Superior temporal gyrus (tissue), 1 donor: Measurements from ENCODE around the gene P2RY13.
A peak's percentile ranks its signal among the peaks of the same experiment; 100 is the strongest.

Source experiments
- DNase-seq: peaks from one replicate; pipeline ENCODE4 v3.0.0-alpha.2; 2016; ENCODE audit errors: extremely low spot score

The P2RY13 gene

GRCh38 chr3:151293127-151293526 lies 36.2 kb downstream of the P2RY13 start:
- no peak for DNase-seq

- DNase-seq, result no peak
These were observed 38.7 kb downstream of the P2RY13 start for GRCh38 chr3:151290673-151291072.

- no peak for DNase-seq
These were observed 39.9 kb downstream of the P2RY13 start for GRCh38 chr3:151289445-151289844.

- DNase-seq, result no peak
These were observed 43.4 kb downstream of the P2RY13 start for GRCh38 chr3:151285940-151286339.

- DNase-seq, result no peak
These were observed 45.4 kb downstream of the P2RY13 start for GRCh38 chr3:151283907-151284461.

GRCh38 chr3:151283387-151283786 lies 46.0 kb downstream of the P2RY13 start:
- DNase-seq, result no peak

- DNase-seq, result peak; percentile 89
These were observed 46.4 kb downstream of the P2RY13 start for GRCh38 chr3:151282921-151283320.

- no peak for DNase-seq
These were observed 47.6 kb downstream of the P2RY13 start for GRCh38 chr3:151281671-151282324.

GRCh38 chr3:151278230-151278629 lies 51.1 kb downstream of the P2RY13 start, which contains the start of gene P2RY14:
Gene P2RY14 (minus strand): TSS chr3:151278542. CDS start chr3:151214316, 64,226 bp downstream.
- DNase-seq, result no peak

GRCh38 chr3:151276687-151277042 lies 52.7 kb downstream of the P2RY13 start:
- no peak for DNase-seq
